Islet precursor cell (in vitro differentiated cells): Measurements from ENCODE around the gene JPT1.

Source experiments
- DNase-seq: peaks from one replicate; pipeline ENCODE4 v3.0.0-alpha.2; 2018

JPT1 gene

DNA sequence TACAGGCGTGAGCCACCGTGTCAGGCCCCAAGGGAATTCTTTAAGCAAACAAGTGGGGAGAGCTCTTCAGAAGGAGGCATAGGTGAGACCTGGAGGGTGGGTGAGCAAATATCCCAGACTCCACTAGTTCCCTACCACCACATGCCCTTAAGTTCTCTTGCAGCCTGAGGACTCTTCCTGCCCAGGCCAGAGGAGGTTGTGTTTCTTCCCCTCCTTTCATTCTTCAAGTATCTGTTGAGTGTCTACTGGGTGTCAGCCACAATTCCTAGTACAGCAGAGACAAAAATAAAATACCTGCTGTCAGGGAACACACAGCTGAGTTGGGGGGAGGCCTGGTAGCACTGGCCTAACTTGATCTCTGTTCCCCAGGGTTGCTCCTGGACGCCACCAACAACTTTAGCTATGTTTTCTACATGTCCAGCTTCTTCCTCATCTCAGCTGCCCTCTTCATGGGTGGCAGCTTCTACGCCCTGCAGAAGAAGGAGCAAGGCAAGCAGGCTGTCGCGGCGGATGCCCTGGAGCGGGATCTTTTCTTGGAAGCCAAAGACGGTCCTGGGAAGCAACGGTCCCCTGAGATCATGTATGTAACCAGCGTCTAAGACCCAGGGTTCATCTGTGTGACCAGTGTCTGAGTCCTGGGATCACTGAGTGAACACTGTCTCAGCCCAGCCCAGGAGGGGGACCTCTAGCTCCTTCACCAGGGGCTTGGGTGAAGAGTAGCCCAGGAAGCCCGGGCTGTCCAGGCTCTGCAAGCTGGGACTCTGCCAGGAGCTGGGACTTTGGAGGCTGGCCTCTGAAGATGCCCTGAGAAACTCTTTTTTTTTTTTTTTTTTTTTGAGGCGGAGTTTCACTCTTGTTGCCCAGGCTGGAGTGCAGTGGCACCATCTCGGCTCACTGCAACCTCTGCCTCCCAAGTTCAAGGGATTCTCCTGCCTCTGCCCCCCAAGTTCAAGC is 50.4 kb downstream of the JPT1 start:
- peak; percentile 53 for DNase-seq

DNA sequence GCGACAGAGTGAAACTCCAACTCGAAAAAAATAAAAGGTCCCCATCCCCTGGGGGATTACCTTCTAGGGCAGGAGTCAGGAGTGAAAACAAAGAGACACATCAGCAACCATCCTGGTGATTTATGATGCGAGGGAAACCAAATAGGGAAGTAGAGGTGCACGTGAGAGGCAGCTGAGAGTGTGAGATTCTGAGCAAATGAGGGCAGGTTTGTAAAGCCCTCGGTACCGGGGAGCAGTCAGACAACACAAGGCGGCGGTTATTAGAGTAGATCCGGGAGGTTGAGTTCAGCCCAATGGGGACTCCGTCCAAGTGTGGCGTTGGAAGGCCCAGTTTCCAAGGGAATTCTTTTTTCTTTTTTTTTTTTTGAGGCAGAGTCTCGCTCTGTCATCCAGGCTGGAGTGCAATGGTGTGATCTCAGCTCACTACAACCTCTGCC is 51.9 kb downstream of the JPT1 start:
- peak; percentile 46 for DNase-seq

- no peak for DNase-seq
These were observed 54.3 kb downstream of the JPT1 start for GRCh38 chr17:75099881-75100595.

DNA sequence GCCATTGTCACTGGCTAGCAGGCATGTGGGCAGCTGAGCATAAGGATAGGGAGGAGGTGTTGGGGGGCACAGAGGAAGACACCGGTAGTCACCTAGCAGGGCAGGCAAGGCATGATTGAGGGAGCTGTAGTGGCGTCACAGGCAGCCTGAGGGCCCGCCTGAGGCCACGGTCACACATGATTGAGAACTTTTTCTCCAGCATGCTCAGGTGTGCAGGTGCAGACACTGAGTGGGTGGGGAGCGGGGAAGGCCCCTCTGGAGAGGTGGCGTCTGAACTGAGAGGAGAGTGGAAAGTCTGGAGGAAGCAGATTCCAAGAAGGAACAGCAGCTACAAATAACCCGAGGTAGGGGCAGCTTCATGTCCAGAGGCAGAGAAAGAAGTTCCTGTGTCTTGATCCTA is 55.5 kb downstream of the JPT1 start:
- DNase-seq: no peak

DNA sequence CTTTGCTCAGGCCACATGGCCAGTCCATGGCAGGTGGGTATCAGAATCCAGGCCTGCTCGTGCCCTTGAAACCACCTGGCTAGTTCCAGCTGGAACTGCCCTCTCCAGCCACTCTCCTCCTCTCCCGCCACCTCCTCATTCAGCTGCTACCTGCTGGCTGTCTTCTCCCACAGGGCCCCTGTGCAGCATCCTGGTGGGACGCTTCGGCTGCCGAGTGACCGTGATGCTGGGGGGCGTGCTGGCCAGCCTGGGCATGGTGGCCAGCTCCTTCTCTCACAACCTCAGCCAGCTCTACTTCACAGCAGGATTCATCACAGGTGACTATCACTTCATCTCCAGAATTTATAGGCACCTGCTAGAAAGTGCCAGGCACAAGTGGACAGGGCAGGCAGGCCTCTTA is 56.4 kb downstream of the JPT1 start:
- DNase-seq: no peak

GRCh38 chr17:75096082-75096625 is 58.2 kb downstream of the JPT1 start:
- DNase-seq: peak; percentile 98

- DNase-seq: peak; percentile 61
These were observed 59.4 kb downstream of the JPT1 start for GRCh38 chr17:75094871-75095399.

GRCh38 chr17:75093548-75094158 is 60.7 kb downstream of the JPT1 start:
- peak; percentile 85 for DNase-seq

- DNase-seq: peak; percentile 61
These were observed 62.4 kb downstream of the JPT1 start for GRCh38 chr17:75091855-75092327.

DNA sequence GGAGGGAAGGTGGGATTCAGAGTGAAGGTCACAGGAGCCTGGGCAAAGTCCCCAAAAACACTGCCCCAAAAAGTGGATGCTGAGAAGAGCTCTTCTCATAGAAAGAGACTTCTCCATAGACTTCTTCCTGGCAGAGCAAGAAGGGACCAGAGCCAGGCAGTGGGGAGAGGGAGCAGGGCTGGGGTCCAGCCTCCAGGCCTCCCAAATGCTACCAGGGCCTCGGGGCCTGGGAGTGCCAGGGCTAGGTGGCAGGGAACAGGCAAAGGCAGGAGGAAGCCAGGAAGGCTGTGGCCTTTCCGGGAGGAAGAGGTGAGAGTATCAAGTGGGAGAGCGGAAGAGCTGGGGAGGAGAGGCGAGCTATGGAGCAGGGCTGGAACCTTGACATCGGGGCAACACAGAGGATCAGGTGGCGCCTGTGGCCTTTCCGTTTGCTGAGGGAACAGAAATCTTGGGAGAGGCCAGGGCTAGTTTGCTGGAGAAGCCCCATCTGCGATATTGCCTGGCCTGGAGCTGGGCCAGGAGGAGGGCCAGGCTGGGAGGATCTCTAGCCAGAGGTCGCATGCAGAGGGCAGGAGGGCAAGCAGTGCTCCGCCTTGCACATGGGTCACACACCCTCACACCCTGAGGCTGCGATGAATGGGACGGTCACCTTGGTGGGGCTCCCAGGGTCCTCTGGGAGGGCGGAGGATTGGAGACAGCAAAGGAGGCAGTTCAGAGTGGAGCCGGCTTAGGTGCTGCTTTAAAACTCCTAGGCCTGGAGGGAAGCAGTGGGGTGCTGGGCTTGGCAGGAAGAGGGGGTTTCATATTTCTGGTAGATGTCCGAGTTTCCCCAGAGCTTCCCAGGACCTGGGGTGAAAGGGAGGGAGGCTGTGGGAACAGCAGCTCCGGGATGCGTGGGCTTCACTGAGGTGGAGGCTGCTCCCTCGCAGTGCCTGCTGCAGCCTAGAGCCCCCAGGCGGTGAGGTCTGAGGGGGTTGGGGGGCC is 63.1 kb downstream of the JPT1 start:
- peak; percentile 73 for DNase-seq

- DNase-seq: peak; percentile 92
These were observed 65.6 kb downstream of the JPT1 start for GRCh38 chr17:75088465-75089417.

GRCh38 chr17:75087558-75088453 is 66.5 kb downstream of the JPT1 start, which contains the start of gene SLC16A5:
Gene SLC16A5 (plus strand): TSS chr17:75087954. CDS start chr17:75093637, 5,683 bp downstream.
- peak; percentile 100 for DNase-seq

- DNase-seq: no peak
These were observed 67.1 kb downstream of the JPT1 start for GRCh38 chr17:75087182-75087557.

- peak; percentile 60 for DNase-seq
These were observed 67.7 kb downstream of the JPT1 start for GRCh38 chr17:75086496-75087181.
